Mesangial cell (primary cell): Measurements from ENCODE around the gene ZNF418. TPM values are rescaled to one million over a fixed set of nuclear protein-coding genes. Genes with fewer than 3 reads are reported as not detected.

Source experiments
- total RNA-seq: library from RNA; depleted of rRNA; stranded (reverse); fragments of >200 nt; gene quantifications from 2 replicates; pipeline ENCODE4 v1.2.3, GENCODE V29; 2015

ZNF418 gene
- 3.0 and 7.7 TPM in 2 replicates for total RNA-seq

DNA sequence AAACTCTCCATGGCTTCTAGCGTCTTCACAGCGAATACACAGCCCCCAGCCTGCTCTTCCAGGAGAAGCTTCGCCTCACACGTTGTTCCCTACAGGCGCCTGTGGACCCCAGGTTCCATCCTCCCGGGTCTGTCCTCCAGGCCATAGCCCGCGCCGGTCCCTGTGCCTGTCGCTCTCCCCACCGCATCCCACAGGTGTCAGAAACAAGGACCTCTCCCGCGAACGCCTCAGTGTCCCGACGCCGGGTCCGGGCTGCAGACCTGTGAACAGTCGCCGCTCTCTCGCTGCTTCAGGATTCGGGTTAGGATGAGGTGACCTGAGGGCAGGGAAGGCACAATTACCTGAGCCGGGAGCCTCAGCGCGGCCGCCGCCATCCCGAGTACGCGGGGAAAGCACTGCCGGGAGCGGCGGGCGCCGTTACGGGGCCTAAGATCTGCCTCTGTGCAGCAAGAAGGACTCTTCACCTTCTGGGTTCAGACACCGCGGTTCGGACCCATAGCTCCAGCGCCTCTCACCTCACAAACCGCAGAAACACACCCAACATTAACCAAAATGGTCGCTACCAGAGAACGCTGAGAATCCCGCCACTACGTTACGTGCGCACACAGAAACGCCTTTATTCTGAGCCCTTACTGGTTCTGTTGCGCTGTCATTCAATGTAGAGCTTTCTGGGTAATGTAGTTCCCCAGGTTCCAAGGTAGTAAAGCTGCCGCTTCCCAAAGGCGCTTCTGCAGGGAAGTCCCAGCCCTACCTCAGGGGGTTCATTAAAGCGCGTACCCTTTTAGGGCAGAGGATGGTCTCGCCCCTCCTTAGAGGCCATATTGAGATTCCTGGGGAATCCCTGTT is at the start of gene ZNF418:
ZNF418 (minus strand) TSS at position 583 of the 846 bp plus-strand sequence. CDS start 1,580 bp downstream, outside the sequence.

DNA sequence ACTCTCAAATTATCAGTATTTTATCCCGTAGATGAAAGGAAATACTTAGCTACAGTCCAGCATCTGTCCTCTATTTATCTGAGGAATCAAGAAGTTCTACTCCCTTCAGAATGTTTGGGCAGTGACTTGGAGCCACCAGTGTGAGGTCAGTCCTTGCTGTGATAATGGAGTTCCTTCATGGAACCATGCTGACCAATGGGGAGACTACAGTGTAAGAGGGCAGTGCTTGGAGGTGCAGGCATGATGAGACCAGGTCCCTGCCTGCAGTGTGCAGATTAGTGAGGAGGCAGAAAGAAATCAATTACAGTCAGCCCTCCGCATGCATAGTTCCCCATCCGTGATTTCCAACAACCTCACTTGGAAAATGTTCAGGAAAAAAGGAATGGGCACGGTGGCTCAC is 39.2 kb upstream of the ZNF418 start, which contains the start of gene C19orf18:
C19orf18 (minus strand) TSS at position 101 of the 400 bp plus-strand sequence. CDS start 102 bp downstream, outside the sequence.

DNA sequence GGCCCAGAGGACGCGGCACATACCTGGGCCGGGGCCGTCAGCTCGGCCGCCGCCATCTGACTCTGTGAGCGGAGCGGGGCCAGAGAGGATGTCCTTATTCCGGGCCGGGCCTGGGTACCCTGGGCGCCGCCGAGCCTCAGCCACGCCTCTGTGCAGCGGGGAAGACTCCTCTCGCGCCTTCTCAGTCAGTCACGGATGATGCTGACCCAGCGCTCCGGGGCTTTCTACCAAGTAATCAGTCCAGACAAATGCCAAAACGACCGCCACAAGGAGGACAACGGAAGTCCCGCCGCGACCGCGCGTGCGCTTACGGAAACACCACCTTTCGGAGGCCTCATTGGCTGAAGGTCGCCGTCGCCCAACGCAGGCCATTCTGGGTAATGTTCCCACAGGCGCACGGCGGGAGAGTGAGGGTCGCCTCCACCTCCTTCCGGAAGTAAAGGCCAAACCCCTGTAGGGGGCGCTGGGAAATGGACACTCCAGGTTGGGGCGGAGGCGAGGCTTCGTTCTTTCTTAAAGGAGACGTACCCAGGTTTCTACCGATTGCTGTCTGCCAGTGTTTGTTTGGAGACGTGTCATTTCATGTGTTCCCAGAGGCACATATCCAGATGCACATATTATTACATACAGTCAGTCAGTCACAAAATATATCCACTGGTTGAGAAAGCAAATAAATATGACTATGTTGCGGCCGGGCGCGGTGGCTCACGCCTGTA is 12.4 kb upstream of the ZNF418 start, which contains the start of gene ZNF256:
ZNF256 (minus strand) TSS at position 288 of the 716 bp plus-strand sequence; CDS start at position 56, 232 bp downstream.

DNA sequence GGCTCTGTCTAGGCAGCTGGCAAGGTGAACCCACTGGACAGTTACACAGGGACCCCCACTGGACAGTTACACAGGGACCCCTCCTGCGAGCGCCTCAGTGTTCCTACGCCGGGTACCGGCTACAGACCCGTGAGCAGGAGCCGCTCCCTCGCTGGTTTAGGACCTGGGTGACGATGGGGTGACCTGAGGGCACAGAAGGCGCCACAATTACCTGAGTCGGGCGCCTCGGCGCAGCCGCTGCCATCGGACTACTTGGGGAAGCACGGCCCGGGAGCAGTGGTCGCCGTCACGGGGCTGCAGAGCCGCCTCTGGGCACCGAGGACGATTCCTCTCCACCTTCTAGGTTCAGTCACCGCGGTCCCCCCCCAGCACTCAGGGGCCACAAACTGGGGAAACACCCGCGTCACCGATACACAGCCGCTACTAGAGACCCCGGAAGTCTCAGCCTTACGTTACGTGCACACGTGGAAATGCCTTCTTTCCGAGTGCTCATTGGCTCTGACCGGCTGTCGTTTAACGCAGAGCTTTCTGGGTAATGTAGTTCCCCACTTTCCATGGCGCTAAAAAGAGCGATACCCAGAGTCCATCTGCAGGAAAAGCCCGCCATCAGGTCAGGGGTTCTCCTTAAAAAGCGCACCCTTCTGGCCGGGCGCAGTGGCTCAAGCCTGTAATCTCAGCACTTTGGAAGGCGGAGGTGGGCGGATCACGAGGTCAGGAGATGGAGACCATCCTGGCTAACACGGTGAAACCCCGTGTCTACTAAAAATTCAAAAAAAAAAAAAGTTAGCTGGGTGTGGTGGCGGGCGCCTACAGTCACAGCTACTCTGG is 18.8 kb downstream of the ZNF418 start, which contains the start of gene ZNF417:
ZNF417 (minus strand) TSS at position 425 of the 828 bp plus-strand sequence; CDS start at position 244, 181 bp downstream.

DNA sequence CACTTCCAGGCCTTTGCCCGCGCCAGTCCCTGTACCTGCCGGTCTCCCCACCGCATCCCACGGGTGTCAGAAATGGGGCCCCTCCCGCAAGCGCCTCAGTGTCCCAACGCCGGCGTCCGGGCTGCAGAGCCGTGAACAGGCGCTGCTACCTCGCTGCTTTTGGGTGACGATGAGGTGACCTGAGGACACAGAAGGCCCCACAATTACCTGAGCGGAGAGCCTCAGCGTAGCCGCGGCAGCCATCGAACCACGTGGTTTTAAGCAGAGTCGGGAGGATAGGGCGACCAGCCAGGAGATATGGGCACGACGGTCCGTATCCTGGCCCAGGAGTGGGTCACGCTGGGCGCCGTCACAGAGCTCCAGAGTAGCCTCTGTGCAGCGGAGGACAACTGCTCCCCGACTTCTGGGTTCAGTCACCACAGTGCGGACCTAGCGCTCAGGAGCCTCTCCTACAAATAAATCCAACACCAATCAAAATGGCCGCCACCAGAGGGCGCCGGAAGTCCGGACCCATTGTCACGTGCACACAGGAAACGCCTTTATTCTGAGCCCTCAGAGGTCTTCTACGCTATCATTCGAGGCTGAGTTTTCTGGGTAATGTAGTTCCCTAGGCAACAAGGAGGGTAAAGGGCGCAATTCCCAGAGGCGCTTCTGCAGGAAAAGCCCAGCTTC is 46.5 kb downstream of the ZNF418 start, which contains the start of gene ZNF814:
ZNF814 (minus strand) TSS at position 478 of the 672 bp plus-strand sequence; CDS start at position 243, 235 bp downstream.

Other genes with a start within 250 kb of the ZNF418 start
- gene ZNF154, start 226.2 kb downstream of the ZNF418 start, total RNA-seq, result 0.98 and 2.2 TPM in 2 replicates
- gene ZNF671, start 207.8 kb downstream of the ZNF418 start, total RNA-seq, result 2.9 and 4.7 TPM in 2 replicates
- gene ZNF776, start 188.6 kb downstream of the ZNF418 start, total RNA-seq, result 8.0 and 14.2 TPM in 2 replicates
- gene ZNF586, start 165.7 kb downstream of the ZNF418 start, total RNA-seq, result 6.8 and 8.1 TPM in 2 replicates
- gene ZNF552, start 120.5 kb downstream of the ZNF418 start, total RNA-seq, result 3.9 and 5.8 TPM in 2 replicates
- 6.8 and 8.4 TPM in 2 replicates for gene ZNF587B, start 105.1 kb downstream of the ZNF418 start, total RNA-seq
- 12.7 and 15.6 TPM in 2 replicates for gene ZNF587, start 85.5 kb downstream of the ZNF418 start, total RNA-seq
- 4.1 and 4.3 TPM in 2 replicates for gene ZNF814, start 46.4 kb downstream of the ZNF418 start, total RNA-seq
- gene ZNF417, start 18.8 kb downstream of the ZNF418 start, total RNA-seq, result 5.5 and 6.1 TPM in 2 replicates
- 2.1 and 2.5 TPM in 2 replicates for gene ZNF256, start 12.3 kb upstream of the ZNF418 start, total RNA-seq
- 0.13 TPM in 1 of 2 replicates, not detected in the other for gene C19orf18, start 39.1 kb upstream of the ZNF418 start, total RNA-seq
- 5.7 and 18.0 TPM in 2 replicates for gene ZNF606, start 67.4 kb upstream of the ZNF418 start, total RNA-seq
- gene ZSCAN1, start 98.6 kb upstream of the ZNF418 start, total RNA-seq, result not detected in 2 replicates
- 1.1 and 5.5 TPM in 2 replicates for gene ZNF135, start 123.9 kb upstream of the ZNF418 start, total RNA-seq
- gene ZSCAN18, start 162.8 kb upstream of the ZNF418 start, total RNA-seq, result 23.0 and 59.3 TPM in 2 replicates
- gene ZNF329, start 215.4 kb upstream of the ZNF418 start, total RNA-seq, result 4.9 and 8.1 TPM in 2 replicates
- 11.1 and 13.7 TPM in 2 replicates for gene ZNF274, start 247.7 kb upstream of the ZNF418 start, total RNA-seq